ENCODE measurements around the gene ABCD1. TPM values are rescaled to one million over a fixed set of nuclear protein-coding genes. Genes with fewer than 3 reads are reported as not detected.

ABCD1 gene
- total and polyA plus RNA-seq, 10 of the 15 experiments (the other 5 are each of a cell fraction or from before 2014, with no cell fraction given), result 0.13 to 6.5 (median 1.4) TPM

- ChIA-PET POLR2A (no interaction called here), SMC1A (ENCODE audit: uncharacterized antibody, unreplicated experiment) (no interaction called here), CTCF (no interaction called here), RAD21 (ENCODE audit: unreplicated experiment) (interaction anchor here (0.7 kb wide), 1 partner anchor 203 kb away, joined by 4 read pairs; no protein-coding TSS in a partner anchor)
- no peaks in the 10 kb centered on the region for H3K36me3 ChIP-seq (ENCODE audit: control insufficient read depth in 2 of 2, insufficient read depth in 2 of 2, low read length in 1 of 2)
- DNase-seq (ENCODE audit: low read depth, low spot score) (no peak), ATAC-seq (no peak), FAIRE-seq (no peak)
- in situ Hi-C loops (cut with MboI) (no loop called here), intact Hi-C loops (cut with micrococcal nuclease; ENCODE audit: unreplicated experiment) (no loop called here)
- no peaks in the 10 kb centered on the region for H3K4me1 ChIP-seq (ENCODE audit: control insufficient read depth, insufficient read depth, low read length)
- H3K4me3 ChIP-seq, result no peak overlapping the region
- no peaks in the 10 kb centered on the region for H3K79me2 ChIP-seq (ENCODE audit: control insufficient read depth, insufficient read depth, low read length)
- TF ChIP-seq EED (IDR thresholded peaks at IDR 0.05; ENCODE audit: low read depth) (no peak), RUNX3 (IDR thresholded peaks at IDR 0.05; ENCODE audit: low read length) (no peak), NFYB (IDR thresholded peaks at IDR 0.05; ENCODE audit: insufficient read depth, low read depth, low read length) (no peak), ZNF622 (IDR thresholded peaks at IDR 0.05) (no peak), SRF (IDR thresholded peaks at IDR 0.05; ENCODE audit: low read depth in 2 of 2, low read length in 2 of 2) (no peak), STAT1 (conservative IDR thresholded peaks at IDR 0.05) (no peak)
- H3K4me2 ChIP-seq (ENCODE audit: control insufficient read depth, insufficient read depth), result no peak overlapping the region
- H3K27ac ChIP-seq (ENCODE audit: control insufficient read depth, insufficient read depth), result no peak overlapping the region
- no peak overlapping the region for H3K9ac ChIP-seq (ENCODE audit: control insufficient read depth, insufficient read depth, low read length)
- H3K9me3 ChIP-seq (replicated peaks; ENCODE audit: control insufficient read depth, insufficient read depth, low read length), result no peaks in the 10 kb centered on the region; the same call in 2 of the 3 replicates
- no peak overlapping the region for H2AFZ ChIP-seq (ENCODE audit: control insufficient read depth, low read depth, low read length)
- no peaks in the 10 kb centered on the region for H3K27me3 ChIP-seq (replicated peaks in 1 of 2; ENCODE audit: control insufficient read depth in 2 of 2, insufficient read depth in 2 of 2, low read length in 1 of 2)
- no peaks in the 10 kb centered on the region for H4K20me1 ChIP-seq (ENCODE audit: control insufficient read depth, insufficient read depth)
- whole genome bisulfite sequencing (ENCODE audit: insufficient coverage, insufficient replicate concordance, low lambda C conversion rate, missing lambda C conversion rate), result 49% methylated on average over 23 of the region's 37 CpGs
- BruUV-seq (replicated peaks), result no TSS peak
Observed at GRCh38 chrX:153771415-153772315, 47.0 kb downstream of the ABCD1 start.
